T47D (cell line): ENCODE data around the gene POC1A.
"Not testable (repeated sequence)": the region's sequence is repeated elsewhere in the genome, so short reads cannot be mapped to it uniquely, and the experiment has no call there.

Experiments used
- DNase-seq, 2 experiments: peaks; one replicate each; pipeline versions ENCODE4 v3.0.0 to v3.0.0-alpha.2; 2011 to 2012; ENCODE audit warnings: low read depth in 1 of 2, low spot score in 1 of 2
- JUND ChIP-seq: IDR thresholded peaks from 2 replicates; pipeline ENCODE4 v1.6.1; 2012; ENCODE audit warnings: low read depth
- in situ Hi-C: cut with HindIII; loops from 2 replicates; pipeline ENCODE4 v1.10.0; 2016; ENCODE audit warnings: low sequenced_read_pairs, low pct_unique_long_range_greater_than_20kb

Gene POC1A

GRCh38 chr3:52040600-52040999 is 113.6 kb downstream of the POC1A start:
- in situ Hi-C loops, result no loop called here
- no peak for TF ChIP-seq JUND
- DNase-seq, result no peak

GRCh38 chr3:52039846-52040245 is 114.4 kb downstream of the POC1A start:
- no peak for TF ChIP-seq JUND
- in situ Hi-C loops, result no loop called here
- DNase-seq, result no peak

- no peak for DNase-seq
- in situ Hi-C loops, result no loop called here
- no peak for TF ChIP-seq JUND
Measured at GRCh38 chr3:52039426-52039825, 114.8 kb downstream of the POC1A start.

GRCh38 chr3:52038227-52038626 is 116.0 kb downstream of the POC1A start:
- TF ChIP-seq JUND, result no peak
- in situ Hi-C loops, result no loop called here
- no peak for DNase-seq

- no peak for DNase-seq
- TF ChIP-seq JUND, result no peak
- in situ Hi-C loops, result no loop called here
Measured at GRCh38 chr3:52037291-52037690, 116.9 kb downstream of the POC1A start.

- in situ Hi-C loops, result no loop called here
Measured at GRCh38 chr3:52036829-52037228, 117.4 kb downstream of the POC1A start.

GRCh38 chr3:52036222-52036694 is 118.0 kb downstream of the POC1A start:
- DNase-seq, result no peak
- in situ Hi-C loops, result no loop called here
- TF ChIP-seq JUND, result no peak

More at GRCh38 chr3:52036829-52037228, 117.4 kb downstream of the POC1A start:
- no peak for DNase-seq
- no peak for TF ChIP-seq JUND

- in situ Hi-C loops, result no loop called here
- TF ChIP-seq JUND, result no peak
- DNase-seq, result no peak
Measured at GRCh38 chr3:52034651-52035050, 119.6 kb downstream of the POC1A start.

- no peak for DNase-seq
- TF ChIP-seq JUND, result no peak
- in situ Hi-C loops, result no loop called here
Measured at GRCh38 chr3:52034212-52034611, 120.0 kb downstream of the POC1A start.

- in situ Hi-C loops, DNase-seq: not testable (repeated sequence)
Measured at GRCh38 chr3:52033748-52034147, 120.5 kb downstream of the POC1A start.

- TF ChIP-seq JUND, result no peak
- DNase-seq, result no peak
- in situ Hi-C loops, result no loop called here
Measured at GRCh38 chr3:52032702-52033408, 121.4 kb downstream of the POC1A start.

GRCh38 chr3:52031896-52032295 is 122.3 kb downstream of the POC1A start:
- in situ Hi-C loops, result no loop called here
- DNase-seq, result no peak
- TF ChIP-seq JUND, result no peak

GRCh38 chr3:52030714-52031310 is 123.4 kb downstream of the POC1A start:
- in situ Hi-C loops, result no loop called here
- no peak for DNase-seq
- TF ChIP-seq JUND, result no peak

- no peak for DNase-seq
- in situ Hi-C loops, result no loop called here
- no peak for TF ChIP-seq JUND
Measured at GRCh38 chr3:52029535-52029934, 124.7 kb downstream of the POC1A start.
